ENCODE data around the gene RNF222. TPM values are rescaled to one million over a fixed set of nuclear protein-coding genes. Genes with fewer than 3 reads are reported as not detected.

The RNF222 gene
- not detected in 5 replicates for total RNA-seq (2022; extraction: Qiagen RNA extraction)

DNA sequence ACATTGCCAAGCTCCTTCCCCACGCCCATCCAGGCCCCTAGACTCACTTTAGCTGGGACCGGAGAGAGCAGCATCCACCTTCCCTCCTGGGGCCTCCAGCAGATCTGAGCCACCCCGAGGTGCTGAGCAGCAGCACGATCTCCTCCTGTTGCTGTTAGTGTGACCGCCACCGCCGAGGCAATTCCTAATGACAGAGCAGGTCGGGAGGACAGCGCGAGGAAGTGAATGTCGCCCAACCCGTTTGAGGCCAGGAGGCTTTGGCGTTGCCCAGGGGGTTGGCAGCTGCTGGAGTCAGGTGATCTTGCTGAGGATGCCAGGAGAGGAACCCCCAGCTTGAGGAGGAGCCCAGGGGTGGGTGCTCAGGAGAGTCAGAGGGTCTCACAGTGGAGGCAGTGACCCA lies at the start of gene RNF222:
Gene RNF222, minus strand, starts transcription at position 192 of the 400 bp plus-strand sequence. CDS start 4,366 bp downstream, outside the sequence.

DNA sequence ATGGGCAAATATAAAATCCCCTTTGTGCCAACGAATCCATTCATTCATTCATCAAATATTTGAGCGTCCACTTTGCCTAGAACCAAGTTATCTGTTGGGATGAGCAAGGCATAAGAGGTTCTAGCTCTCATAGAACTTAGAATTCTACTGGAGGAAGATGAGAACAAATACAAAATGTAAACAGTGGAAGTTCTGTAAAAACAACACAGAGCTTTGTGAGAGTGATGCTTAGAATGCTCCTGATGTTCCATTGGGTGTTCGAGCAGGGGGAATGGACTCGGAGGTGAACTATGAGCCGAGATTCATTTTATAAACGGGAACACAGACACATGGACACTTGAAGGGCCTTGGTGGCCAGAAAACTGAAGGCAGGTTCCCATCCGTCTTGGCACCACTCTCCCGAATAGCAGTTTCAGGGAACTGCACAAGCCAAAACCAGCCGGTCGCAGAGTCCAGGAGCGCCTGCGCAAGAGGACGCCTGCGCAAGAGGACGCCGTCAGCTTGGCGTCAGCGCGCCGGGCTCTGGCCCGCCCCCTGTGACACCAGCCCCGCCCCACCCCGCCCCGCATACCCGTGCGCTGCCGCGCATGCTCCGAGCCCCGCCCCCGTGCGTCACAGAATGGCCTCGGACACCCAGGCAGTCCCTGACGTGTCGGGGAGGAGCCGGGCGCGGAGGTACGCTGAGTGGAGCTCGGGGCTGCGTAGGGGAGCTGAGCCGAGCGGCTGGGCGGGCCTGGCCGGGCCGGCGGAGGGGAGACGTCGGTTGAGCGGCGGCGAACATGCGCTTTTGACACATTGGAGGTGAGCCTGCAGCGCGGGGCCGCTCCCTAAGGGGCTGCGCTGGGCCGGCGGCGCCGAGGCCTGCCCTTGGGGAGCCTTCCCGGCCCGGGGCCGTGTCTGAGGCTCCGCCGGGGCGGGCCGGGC lies 37.9 kb upstream of the RNF222 start, which contains the start of gene NDEL1:
Gene NDEL1, plus strand, starts transcription at position 640 of the 924 bp plus-strand sequence. CDS start 8,388 bp downstream, outside the sequence.

DNA sequence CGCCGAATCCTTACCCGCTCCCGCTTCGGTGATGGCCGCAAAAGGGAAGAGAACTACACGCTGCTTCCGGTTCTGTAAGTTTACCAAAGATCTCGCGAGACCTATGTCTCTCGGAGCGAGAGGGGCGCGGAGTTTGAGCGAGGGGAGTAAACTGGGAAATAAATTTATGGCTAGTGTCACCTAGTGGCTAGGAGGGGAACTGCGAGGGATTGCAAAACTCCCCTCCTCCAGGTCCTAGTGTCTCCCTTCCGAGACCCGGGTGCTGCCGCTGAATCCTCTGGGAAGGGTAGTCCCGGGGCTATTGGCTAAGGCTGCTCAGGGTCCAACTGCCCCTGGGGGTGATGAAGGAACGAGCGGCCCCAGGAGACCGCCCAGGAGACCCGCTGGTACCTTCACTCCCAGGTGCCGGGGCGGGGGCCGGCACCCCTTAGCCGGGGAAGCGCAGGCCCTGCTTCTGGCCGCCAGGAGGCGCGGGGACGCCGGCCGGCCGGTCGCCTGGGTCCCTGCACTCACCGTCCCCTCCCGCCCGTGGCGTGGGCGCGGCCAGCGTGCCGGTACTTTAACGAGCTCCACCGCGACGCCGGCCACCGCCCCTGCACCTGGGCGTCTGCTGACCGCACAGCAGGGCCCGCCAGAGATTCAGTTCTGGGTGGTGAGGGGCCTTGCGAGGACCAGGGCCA lies 14.3 kb downstream of the RNF222 start, which contains the start of gene RPL26:
Gene RPL26, minus strand, starts transcription at position 51 of the 680 bp plus-strand sequence. CDS start 883 bp downstream, outside the sequence.

DNA sequence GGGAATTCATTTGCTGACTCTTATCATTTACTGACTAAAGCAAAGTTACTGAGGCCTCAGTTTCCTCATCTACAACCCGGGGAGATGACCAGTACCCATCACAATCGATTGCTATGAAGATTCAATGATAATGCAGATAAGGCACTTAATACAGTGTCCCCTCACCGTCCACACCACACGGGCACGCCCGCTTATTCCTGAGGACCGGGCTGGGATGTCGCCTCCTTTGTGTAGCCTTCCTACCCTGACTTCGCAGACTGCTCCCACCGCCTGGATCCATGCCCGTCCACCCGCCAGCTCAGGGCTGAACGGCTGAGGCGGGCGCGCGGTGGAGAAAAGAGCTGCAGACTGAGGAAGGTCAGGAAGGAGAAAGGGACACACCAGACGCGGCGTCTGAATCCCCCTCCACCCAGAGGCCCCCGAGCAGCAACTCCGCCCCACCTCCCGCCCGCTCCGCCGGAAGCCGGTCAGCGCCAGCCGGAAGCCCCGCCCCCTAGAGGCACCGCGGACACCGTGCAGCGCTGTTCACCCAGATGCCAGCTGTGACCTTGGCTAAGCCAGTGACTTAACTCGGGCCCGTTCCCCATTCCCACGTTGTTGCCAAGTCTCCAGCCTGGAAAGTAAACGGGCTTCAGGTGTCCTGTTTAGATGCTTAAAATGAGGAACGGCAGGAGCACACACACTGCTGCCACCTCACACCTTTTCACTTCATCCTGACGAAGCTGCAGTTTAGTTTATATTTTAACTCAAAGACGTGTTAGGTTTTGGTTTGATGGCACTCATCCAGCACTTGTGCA lies 21.2 kb downstream of the RNF222 start, which contains the start of gene KRABD2:
Gene KRABD2, minus strand, starts transcription at position 434 of the 797 bp plus-strand sequence.

Other genes with a start within 250 kb of the RNF222 start
- 19.4 to 22.8 TPM (median 21.1 TPM) in 5 replicates for gene PER1, start 245.4 kb downstream of the RNF222 start, total RNA-seq (2022; extraction: Qiagen RNA extraction)
- gene VAMP2, start 234.9 kb downstream of the RNF222 start, total RNA-seq (2022; extraction: Qiagen RNA extraction), result 20.8 to 30.3 TPM (median 26.2 TPM) in 5 replicates
- 18.9 to 23.4 TPM (median 20.9 TPM) in 5 replicates for gene TMEM107, start 221.4 kb downstream of the RNF222 start, total RNA-seq (2022; extraction: Qiagen RNA extraction)
- 5.4 to 9.0 TPM (median 8.1 TPM) in 5 replicates for gene BORCS6, start 207.6 kb downstream of the RNF222 start, total RNA-seq (2022; extraction: Qiagen RNA extraction)
- 156 to 178 TPM (median 158 TPM) in 5 replicates for gene AURKB, start 187.3 kb downstream of the RNF222 start, total RNA-seq (2022; extraction: Qiagen RNA extraction)
- 11.3 to 21.2 TPM (median 17.1 TPM) in 5 replicates for gene CTC1, start 149.8 kb downstream of the RNF222 start, total RNA-seq (2022; extraction: Qiagen RNA extraction)
- gene PFAS, start 148.5 kb downstream of the RNF222 start, total RNA-seq (2022; extraction: Qiagen RNA extraction), result 47.8 to 55.0 TPM (median 53.4 TPM) in 5 replicates
- gene RANGRF, start 109.2 kb downstream of the RNF222 start, total RNA-seq (2022; extraction: Qiagen RNA extraction), result 36.6 to 48.2 TPM (median 47.6 TPM) in 5 replicates
- gene SLC25A35, start 102.4 kb downstream of the RNF222 start, total RNA-seq (2022; extraction: Qiagen RNA extraction), result 5.9 to 9.1 TPM (median 7.4 TPM) in 5 replicates
- gene ARHGEF15, start 87.6 kb downstream of the RNF222 start, total RNA-seq (2022; extraction: Qiagen RNA extraction), result 0.03 TPM in 1 of 5 replicates, not detected in the others
- not detected in 5 replicates for gene ODF4, start 58.0 kb downstream of the RNF222 start, total RNA-seq (2022; extraction: Qiagen RNA extraction)
- 3,440 to 4,568 TPM (median 3,797 TPM) in 5 replicates for gene RPL26, start 14.6 kb downstream of the RNF222 start, total RNA-seq (2022; extraction: Qiagen RNA extraction)
- gene NDEL1, start 38.1 kb upstream of the RNF222 start, total RNA-seq (2022; extraction: Qiagen RNA extraction), result 53.5 to 69.0 TPM (median 61.5 TPM) in 5 replicates
- 18.0 to 23.7 TPM (median 22.0 TPM) in 5 replicates for gene MYH10, start 232.9 kb upstream of the RNF222 start, total RNA-seq (2022; extraction: Qiagen RNA extraction)